Islet precursor cell (in vitro differentiated cells): ENCODE results near the gene PABPC1L.

Source experiments
- DNase-seq: peaks from one replicate; pipeline ENCODE4 v3.0.0-alpha.2; 2018

PABPC1L gene

DNA sequence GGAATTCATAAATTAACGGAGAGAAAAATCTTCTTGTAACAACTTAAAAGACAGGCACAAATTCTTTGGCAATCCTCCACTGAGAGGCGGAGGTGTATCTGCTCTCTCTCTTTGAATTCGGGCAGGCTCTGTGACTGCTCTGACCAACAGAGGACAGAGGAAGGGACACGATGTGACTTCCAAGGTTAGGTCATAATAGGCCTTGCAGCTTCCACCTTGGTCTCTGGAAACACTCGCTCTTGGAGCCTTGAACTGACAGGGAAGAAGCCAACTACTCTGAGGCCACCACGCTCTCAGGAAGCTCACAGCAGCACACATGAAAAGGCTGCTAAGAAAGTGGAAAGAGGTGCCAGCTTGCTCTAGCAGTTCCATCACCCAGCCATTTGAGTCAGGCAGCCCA lies 35.4 kb downstream of the PABPC1L start:
- DNase-seq: no peak

DNA sequence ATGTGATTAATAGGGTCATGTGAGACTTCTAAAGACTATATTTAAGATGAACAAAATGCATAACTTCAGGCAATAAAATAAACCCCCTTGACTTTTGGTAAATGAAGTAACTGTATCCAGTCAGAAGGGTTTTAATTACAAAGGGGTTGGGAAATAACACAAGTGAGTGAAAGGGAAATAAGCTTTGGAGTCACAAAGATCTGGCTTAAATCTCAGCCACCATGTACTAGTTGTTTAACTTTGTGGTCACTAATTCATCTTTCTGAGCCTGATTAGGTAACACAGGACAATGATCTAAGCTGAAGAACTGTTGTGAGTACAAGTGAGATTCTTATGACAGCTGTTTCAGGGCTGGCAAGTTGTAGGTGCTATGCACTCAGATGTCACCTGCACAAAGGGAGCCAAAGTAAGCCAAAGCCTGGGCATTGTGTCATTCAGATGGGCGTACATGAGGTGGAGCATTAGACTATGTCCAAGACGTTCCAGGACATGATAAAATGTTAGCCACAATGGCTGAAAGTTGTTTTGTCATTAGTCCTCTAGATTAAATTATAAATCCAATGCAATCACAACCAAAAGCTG lies 36.5 kb downstream of the PABPC1L start:
- no peak for DNase-seq

DNA sequence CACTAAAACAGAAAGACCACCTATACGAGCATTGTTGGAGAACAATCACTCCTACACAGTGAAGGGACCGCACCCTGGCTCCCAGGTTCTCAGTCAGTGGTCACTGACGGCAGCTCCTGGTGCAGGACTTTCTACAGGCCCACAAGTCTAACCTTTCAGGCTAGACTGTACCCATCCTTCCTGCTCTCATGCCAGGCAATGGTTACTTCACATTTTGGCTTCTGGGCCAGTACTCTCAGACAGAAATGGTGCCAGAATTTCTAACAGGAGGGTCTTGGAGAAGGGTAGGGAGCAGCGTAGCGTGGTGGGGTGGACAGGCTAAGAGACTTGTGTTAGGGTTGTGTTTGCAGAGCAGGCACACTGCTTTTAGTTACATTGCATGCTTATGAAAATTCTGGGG lies 38.2 kb downstream of the PABPC1L start:
- no peak for DNase-seq

DNA sequence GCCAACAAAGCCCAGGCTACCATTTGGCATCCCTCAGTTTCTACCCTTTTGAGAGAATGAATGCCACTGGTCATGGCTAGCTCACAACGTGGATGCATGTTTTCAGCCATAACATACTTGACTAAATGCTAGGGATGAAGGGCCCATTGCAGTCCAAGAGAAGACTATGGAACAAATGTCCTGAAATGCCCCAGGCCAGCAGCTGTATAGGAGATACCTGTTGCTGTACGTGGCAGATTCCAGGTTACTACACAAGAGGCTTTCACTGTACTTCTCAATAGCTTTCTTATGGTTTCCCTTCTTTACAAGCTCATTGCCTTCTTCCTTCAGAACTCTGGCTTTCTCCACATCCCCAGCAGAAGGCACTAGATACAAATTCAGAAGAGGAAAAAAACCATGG lies 38.7 kb downstream of the PABPC1L start:
- no peak for DNase-seq

DNA sequence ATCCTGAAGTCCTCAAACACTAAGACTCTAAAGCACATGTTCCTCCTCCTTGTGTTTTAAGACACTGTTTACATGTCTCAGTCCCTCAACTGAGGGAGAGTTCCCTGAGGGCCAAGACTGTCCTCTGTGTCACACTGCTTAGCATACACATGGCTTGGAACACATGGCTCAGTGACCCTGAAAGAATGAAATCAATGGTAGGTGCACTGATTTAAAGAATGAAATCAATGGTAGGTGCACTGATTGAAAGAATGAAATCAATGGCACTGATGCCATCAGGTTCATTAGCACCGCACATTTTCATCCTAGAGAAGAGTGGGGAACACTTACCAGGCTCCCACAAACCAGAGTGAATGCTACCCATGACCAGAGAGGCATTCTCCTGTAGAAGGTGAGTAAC lies 40.5 kb downstream of the PABPC1L start:
- no peak for DNase-seq

DNA sequence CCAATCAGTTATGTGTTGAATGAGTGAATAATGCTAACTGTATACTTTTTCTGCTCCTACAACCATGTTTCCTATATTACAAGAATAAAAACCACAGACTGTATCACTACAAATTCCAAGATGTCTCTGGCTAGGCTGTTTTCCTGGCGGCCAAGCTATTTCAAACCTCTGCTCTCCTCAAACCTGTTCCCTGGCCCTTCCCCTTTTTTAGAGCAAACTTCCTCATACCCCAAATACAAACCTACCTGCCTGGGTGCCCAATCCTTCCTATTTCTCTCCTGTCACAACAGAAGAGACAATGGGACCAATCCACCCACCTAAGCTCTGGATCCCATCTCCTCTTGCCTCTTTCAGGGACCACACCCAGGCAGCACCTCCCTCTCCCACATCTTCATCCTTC lies 42.9 kb downstream of the PABPC1L start:
- no peak for DNase-seq

DNA sequence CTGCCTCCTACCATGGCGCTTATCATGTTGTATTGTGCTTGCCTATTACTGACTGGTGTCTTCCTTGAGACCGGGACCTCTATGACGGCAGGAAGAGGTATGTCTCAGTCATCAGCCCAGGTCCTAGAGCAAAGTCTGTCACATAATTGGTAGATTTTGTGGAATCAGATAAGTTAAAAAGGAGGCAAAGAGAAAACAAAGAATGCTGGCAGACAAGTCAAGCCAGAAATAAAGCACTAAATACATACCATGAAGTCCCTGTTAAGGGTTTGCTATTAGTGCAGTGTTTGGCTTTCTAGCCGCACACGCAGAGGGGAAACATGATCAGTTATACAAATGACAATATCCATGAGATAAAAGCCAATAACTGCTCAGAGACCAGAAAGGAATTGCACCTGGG lies 44.4 kb downstream of the PABPC1L start:
- no peak for DNase-seq

DNA sequence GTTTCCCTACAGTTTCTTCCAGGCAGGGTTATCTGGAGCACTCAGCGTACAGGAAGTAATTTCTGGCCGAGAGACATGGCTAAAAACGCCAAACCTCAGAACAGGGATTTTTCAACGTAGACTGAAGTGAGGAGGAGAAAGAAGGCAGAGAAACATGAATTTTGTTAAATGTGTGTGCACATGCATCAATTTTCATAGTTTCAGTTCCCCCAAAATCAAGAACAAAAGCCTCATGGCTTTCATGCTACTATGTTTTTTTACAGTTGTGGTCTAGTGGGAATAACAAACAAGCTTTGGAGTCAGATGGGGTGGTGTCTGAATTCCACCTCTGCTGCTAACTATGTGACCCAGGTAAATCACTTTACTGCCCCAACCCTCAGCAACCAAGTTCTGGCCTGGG lies 45.4 kb downstream of the PABPC1L start:
- DNase-seq: no peak

DNA sequence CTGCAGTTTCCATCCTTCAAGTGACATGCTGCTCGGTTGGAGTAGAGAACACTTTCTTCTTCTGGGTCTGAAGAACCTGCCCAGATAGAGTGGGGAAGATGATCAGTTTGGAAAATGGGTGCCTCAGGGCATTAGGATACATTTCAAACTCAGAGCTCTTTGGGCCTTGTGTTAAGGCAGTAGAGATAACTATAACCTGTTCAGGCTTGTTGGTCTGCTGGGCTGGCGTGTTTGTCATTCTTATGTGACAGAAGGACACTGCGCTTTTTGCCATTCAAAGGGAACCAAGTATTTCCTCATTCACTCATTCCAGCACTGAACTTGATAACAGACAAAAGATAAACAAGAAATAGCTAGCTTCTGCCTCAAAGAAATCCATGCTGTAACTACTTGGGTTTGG lies 46.5 kb downstream of the PABPC1L start:
- DNase-seq: peak; percentile 56

DNA sequence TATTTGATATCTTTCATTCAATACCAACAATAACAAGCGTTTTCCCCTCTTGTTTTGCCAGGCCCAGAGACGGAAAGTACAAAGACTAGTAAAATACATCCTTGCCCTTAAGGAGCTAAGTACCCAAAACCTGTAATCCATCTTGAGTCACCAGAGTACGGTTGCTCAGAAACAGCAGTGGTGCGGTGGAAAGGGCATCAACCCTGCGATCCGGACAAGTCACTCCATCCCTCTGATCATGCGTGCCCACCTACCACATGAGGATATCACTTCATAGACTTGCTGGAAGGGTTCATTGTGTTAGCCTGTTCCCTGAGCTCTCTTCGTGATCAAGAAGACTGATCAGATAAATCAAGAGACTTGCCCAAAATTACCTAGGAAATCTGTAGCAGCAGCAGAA lies 48.4 kb downstream of the PABPC1L start:
- DNase-seq: no peak

DNA sequence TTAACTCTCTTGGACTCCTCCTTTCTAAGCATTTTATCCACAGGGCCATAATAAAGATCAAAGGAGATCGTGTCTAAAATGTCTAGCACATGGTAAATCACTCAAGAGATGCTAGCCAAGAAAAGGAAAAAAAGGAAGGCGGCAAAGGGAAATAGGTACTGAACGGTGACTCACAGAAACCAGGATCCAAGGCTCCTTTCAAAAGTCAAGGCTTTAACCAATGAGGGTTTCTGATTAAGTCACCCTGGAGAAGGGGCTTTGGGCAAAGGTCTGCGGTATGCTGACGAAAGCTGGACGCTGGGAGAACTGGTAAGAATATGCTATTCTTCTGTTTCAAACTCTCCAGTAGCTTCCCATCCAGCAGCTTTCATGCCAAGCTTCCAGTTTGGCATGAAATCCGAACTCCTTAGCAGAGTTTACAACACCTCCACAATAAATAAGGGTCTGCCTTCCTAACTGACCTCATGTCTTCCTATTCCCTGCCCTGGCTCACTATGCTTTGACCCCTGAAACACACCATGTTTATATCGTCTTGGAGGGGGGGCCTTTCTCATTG lies 49.3 kb downstream of the PABPC1L start:
- DNase-seq: no peak

DNA sequence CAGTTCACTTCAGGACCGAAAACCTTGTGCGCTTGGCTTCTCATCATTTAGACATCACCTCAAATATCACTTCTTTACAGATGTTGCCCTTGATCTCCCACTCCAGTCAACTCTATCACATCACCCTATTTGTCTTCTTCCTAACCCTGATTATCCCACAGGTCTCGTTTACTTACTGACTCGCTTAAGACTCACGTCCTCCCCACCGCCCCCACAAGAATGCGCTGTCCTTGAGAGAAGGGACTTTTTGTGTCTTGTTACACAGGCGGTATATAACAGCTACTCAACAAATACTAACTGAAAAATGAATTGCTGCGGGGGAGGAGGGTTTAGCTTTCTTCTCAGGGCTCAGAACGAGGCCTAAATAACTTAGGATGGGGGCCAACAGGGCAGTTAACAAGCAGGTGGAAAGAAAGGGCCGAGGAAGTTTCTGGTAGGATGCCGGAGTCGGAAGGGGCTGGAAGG lies 49.8 kb downstream of the PABPC1L start:
- no peak for DNase-seq

DNA sequence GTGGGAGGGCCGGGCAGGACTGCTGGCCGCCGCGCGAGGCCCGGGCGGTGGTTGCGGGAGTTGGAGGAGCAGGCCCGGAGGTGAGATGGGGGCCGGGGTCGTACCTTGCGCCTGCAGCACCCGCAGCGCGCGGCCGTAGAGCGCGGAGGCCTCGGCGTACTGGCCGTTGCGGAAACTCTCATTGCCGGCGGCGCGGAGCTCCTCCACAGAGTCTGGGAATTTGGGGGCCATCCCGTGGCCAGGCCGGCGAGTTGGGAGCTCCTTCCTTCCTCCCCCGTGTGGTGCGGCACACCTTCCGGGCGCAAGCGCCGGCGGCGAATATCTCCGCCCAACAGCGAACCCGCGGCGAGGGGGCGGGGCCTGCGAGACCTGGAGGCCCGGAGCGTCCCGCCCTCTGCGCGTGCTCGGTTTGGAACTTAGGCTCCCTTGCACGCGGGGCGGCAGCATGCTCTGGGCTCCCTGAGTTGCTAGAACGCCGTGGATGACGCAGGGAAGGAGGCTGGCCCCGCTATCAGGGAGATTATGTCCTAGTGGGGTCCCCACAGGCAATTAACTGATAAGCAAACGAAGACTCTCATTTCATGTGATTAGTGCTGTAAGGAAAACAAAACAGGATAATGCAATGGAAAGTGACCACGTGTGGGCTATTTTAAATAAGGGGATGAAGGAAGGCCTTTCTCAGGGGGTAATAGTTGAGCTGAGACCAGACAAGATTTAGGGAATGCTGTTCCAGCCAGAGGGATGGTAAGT lies 50.4 kb downstream of the PABPC1L start, which contains the start of gene TOMM34:
Gene TOMM34 (minus strand): TSS at position 295 of the 750 bp plus-strand sequence. CDS start 64 bp downstream, at position 231.
- DNase-seq: peak; percentile 96

DNA sequence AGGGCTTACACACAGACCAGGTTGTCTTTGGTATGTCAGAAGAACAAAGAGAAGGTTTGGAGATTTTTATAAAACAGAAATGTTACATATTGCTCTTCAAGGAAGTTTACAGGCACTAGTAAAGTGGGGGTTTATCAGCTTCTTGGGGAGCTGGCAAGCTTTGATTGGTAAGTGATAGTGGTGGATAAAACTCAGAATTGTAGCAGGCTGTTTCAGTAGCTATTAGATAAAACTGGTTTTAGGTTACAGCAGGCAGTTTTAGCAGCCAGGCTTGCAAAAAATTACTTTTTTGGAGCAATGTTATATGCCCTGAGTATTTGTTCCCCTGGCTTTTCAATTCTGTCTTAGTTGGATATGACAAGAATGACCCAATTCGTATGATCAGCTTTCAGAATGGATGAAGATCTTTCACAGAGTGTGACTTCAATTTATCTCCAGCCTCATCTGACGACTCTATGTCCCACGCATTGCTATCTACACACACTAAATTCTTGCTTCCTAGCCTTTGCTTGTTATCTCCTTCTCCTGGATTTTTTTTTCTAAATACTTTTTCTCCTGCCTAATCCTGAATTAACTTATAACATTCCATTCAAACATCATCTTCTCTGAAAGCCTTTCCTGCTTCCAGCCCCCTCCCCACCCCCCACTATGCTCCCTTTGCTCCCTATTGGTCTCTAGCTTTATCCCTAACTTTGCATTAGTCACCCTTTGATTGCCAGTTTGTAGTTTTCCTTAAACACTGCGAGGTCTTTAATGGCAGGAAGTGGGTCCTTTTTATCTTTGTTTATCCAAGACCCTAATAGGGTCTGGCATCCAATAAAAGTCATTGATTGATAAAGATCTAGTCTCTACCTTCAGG lies 51.4 kb downstream of the PABPC1L start:
- DNase-seq: no peak

DNA sequence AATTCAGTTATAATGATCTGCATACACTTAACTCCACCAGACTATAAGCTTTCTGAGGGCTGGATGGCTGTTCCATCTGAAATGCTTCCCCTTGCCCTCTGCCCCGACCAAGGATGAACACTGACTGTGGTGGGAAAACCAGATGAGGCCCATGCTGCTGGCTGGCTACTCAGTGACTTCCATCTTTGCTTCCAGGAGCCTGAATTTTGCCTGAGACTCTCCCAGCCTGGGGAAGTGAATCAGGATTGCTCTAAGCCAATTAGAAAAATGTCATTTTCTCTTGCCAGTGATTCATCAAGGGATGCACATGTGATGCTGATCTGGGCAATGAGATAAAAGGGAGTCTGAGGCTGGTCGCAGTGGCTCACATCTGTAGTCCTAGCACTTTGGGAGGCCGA lies 52.0 kb downstream of the PABPC1L start:
- DNase-seq: peak; percentile 70

DNA sequence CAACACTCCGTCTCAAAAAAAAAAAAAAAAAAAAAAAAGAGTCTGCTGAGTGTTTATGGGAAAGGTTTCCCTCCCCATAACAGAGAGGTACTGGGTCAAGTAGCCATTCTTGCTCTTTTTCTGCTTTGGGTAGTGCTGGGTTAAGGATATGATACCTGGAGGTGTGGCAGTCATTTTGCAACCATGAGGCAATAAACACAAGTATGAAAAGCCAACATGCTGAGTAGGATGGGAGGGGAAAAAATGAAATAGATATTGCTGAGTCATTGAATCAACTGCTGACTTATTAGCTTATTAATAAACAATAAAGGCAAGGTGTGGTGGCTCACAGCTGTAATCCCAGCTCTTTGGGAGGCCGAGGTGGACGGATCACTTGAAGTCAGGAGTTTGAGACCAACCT lies 52.6 kb downstream of the PABPC1L start:
- DNase-seq: no peak

DNA sequence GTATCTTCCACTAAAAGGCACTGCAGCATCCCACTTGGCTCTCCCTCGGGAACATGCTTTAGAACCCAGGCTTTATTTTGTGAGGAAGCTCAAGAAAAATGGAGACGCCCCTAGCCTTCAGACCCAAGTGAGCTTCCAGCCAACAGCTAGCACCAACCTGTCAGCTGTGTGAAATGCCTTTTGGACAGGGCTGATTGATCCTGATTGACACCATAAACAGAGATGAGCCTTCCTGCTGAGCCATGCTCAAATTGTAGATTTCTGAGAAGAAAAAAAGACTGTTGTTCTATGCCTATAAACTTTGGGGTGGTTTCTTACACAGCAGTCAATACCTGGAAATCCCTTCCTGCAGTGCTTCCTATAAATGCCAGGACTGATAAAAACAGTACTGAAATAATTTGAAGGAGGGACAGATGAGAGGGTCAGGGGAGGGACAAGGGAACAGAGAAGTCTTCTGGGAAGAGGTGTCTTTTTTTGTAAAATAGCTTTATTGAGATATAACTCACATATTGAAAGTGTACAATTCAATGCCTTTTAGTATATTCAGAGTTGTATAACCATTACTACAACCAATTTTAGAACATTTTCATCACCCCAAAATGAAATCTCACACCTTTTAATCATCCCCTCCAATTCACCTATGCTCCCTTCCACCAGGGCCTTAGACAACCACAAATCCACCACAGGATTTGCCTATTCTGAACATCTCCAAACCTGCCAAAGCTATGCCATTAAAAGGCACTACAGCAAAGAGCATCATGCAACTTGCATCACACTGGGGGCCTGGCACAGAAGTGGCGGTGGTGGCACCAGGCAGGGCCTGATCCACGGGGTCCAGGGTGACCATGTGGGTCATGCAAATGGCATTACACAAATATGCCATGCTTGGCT lies 53.7 kb downstream of the PABPC1L start:
- DNase-seq: no peak

DNA sequence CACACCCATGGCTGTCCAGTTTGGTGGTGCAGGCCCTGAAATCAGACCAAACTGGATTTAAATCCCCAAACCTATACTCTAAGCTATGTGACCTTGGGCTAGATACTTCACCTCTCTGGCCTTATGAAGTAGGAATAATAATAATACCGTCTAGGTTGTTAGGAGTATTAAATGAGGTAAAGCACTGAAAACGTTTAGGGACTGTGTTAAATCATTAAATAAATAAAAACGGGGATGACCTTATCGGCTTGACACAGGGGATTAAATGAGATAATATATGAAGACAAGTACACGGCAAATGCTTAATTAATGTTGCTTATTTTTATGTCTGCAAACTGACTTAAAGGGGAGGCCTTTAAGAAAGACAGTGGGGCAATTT lies 55.8 kb downstream of the PABPC1L start:
- no peak for DNase-seq

DNA sequence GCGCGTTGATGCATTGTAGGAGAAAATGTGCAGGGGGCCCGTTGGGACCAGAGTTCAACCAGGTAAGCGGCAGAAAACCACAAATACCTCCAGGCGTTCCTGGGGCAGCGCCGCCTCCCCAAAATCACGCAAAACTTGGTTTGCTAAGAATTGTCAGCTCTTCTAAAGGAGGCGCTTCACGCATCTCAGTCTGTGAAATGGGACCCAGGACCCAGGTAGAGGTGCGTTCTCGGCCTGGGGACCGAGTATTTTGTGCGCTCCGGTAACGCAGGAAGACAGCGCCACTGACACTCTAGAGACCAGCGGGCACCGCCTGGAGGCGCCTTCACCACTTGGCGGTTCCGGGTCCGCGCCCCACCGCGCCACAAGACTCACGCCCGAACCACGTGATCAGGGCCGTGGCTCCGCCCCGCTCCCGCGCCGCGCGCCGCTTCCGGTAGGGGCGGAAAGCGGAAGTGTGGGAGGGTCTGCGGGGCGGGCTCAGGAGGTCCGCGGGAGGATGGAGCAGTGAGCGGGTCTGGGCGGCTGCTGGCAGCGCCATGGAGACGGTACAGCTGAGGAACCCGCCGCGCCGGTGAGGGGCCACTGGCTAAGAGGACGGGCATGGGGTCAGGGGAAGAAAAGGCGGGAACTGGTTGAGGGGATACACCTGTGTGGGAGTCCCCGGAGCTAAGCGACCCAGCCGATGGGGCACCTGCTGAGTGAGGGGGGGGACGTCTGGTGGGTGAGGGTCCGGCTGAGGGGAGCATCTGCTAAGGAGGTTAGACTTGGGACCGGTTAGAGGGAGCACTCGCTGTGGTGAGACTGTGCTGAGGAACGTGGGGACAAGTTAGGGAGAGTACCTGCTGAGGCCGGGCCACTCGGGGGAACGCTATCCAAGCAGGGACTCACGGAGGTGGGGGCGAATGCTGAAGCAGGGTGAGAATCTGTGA lies 56.4 kb downstream of the PABPC1L start, which contains the start of gene STK4:
Gene STK4 (plus strand): TSS at position 483 of the 932 bp plus-strand sequence. CDS start 57 bp downstream, at position 540.
- peak; percentile 97 for DNase-seq

DNA sequence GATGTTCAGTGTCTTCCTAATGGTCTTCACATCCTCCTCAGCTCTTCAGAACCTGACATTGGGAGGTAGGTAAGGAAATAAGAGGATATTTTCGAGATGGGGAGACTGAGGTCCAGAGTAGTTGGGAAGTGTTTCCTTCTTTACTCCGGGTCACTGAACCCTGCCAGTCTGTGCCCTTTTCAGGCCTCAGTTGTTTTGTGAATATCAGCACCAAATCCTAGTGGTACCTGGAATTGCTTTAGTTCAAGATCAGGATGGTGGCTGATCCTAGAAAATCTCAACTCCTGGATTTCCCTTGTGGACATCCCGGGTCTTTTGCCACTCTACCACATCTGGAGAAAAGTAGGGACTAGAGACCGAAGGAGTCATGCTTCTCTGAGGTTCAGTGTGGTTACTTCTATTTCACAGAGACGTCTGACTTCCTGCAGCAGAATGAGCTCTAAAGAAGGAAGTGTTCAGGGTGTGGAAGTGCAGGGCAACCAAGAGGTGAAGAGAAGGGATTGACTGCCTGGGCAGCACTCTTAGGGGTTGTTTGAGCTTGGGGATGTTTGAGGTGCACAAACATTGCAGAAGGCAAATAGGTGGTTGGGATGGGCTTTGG lies 57.4 kb downstream of the PABPC1L start:
- DNase-seq: no peak
